Measurements from ENCODE around the gene CWF19L1.

DNA sequence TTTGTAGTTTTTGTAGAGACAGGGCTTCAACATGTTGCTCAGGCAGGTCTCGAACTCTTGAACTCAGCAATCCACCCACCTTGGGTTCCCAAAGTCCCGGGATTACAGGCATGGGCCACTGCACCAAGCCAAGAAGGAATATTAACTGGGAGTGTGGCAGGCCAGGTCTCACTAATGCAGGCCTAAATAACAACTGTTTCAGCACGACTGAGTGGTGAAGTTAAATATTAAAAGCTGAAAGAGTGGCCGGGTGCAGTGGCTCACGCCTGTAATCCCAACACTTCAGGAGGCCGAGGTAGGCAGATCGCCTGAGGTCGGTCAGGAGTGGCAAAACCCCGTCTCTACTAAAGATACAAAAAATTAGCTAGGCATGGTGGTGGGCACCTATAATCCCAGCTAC lies 59.2 kb downstream of the CWF19L1 start:
- no peak for TF ChIP-seq MAX (IDR thresholded peaks at IDR 0.05)
- no peak for TF ChIP-seq MYC (IDR thresholded peaks at IDR 0.05; ENCODE audit: borderline replicate concordance, low read length)
- no peak for TF ChIP-seq RAD21 (conservative IDR thresholded peaks at IDR 0.05 in 1 of 2, IDR thresholded peaks at IDR 0.05 in 1 of 2)
- TF ChIP-seq, protein P1, sequence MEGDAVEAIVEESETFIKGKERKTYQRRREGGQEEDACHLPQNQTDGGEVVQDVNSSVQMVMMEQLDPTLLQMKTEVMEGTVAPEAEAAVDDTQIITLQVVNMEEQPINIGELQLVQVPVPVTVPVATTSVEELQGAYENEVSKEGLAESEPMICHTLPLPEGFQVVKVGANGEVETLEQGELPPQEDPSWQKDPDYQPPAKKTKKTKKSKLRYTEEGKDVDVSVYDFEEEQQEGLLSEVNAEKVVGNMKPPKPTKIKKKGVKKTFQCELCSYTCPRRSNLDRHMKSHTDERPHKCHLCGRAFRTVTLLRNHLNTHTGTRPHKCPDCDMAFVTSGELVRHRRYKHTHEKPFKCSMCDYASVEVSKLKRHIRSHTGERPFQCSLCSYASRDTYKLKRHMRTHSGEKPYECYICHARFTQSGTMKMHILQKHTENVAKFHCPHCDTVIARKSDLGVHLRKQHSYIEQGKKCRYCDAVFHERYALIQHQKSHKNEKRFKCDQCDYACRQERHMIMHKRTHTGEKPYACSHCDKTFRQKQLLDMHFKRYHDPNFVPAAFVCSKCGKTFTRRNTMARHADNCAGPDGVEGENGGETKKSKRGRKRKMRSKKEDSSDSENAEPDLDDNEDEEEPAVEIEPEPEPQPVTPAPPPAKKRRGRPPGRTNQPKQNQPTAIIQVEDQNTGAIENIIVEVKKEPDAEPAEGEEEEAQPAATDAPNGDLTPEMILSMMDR (IDR thresholded peaks at IDR 0.05): no peak
- TF ChIP-seq E2F6 (IDR thresholded peaks at IDR 0.05; ENCODE audit: borderline replicate concordance, low read depth): no peak
- no peak for TF ChIP-seq ZC3H11A (IDR thresholded peaks at IDR 0.05)
- TF ChIP-seq POLR2A (IDR thresholded peaks at IDR 0.05; ENCODE audit: low read length): no peak
- TF ChIP-seq CHD2 (IDR thresholded peaks at IDR 0.05; ENCODE audit: low read length, partially characterized antibody): no peak
- TF ChIP-seq PHF8 (IDR thresholded peaks at IDR 0.05; ENCODE audit: borderline replicate concordance, low read depth): no peak
- no peak for TF ChIP-seq RARB (CRISPR knock-in tag; IDR thresholded peaks at IDR 0.05)
- TF ChIP-seq NR3C1 (IDR thresholded peaks at IDR 0.05): no peak

Measured in A549 (cell line).